GM18858 (cell line): ENCODE results near the gene PYHIN1.
"Not testable (repeated sequence)": the region's sequence is repeated elsewhere in the genome, so short reads cannot be mapped to it uniquely, and the experiment has no call there.

Experiments used
- ATAC-seq: cut with Tn5 transposase; IDR thresholded peaks from one replicate; pipeline ENCODE4 v1.9.1; 2021; ENCODE audit not compliant: unreplicated experiment

Gene PYHIN1

GRCh38 chr1:158978730-158979129, 47.4 kb downstream of the PYHIN1 start:
- ATAC-seq = no peak

GRCh38 chr1:158979229-158979628, 47.9 kb downstream of the PYHIN1 start:
- ATAC-seq = no peak

- no peak for ATAC-seq
Measured at GRCh38 chr1:158983235-158983634, 51.9 kb downstream of the PYHIN1 start.

GRCh38 chr1:158984386-158984785, 53.0 kb downstream of the PYHIN1 start:
- no peak for ATAC-seq

- ATAC-seq = no peak
Measured at GRCh38 chr1:158989424-158989823, 58.1 kb downstream of the PYHIN1 start.

GRCh38 chr1:158992787-158993312, 61.5 kb downstream of the PYHIN1 start:
- no peak for ATAC-seq

GRCh38 chr1:158996998-158997397, 65.6 kb downstream of the PYHIN1 start:
- no peak for ATAC-seq

GRCh38 chr1:158998037-158998780, 66.9 kb downstream of the PYHIN1 start:
- no peak for ATAC-seq

GRCh38 chr1:158998781-158999161, 67.4 kb downstream of the PYHIN1 start:
- no peak for ATAC-seq

GRCh38 chr1:158999316-159000069, 68.1 kb downstream of the PYHIN1 start:
- ATAC-seq = no peak

GRCh38 chr1:159000070-159000409, 68.7 kb downstream of the PYHIN1 start:
- ATAC-seq = no peak

GRCh38 chr1:159000625-159001024, 69.3 kb downstream of the PYHIN1 start:
- ATAC-seq = no peak

GRCh38 chr1:159005161-159005560, 73.8 kb downstream of the PYHIN1 start:
- no peak for ATAC-seq

GRCh38 chr1:159005676-159006075, 74.3 kb downstream of the PYHIN1 start:
- ATAC-seq = no peak

- ATAC-seq = not testable (repeated sequence)
Measured at GRCh38 chr1:159006210-159006807, 75.0 kb downstream of the PYHIN1 start.

- no peak for ATAC-seq
Measured at GRCh38 chr1:159007726-159008125, 76.4 kb downstream of the PYHIN1 start.

GRCh38 chr1:159008744-159009188, 77.4 kb downstream of the PYHIN1 start:
- ATAC-seq = peak; percentile 56

GRCh38 chr1:159009287-159009686, 77.9 kb downstream of the PYHIN1 start:
- ATAC-seq = no peak

- peak; percentile 59 for ATAC-seq
Measured at GRCh38 chr1:159009704-159010361, 78.5 kb downstream of the PYHIN1 start, which contains the start of gene IFI16. TSS of gene IFI16 (plus strand) at chr1:159009907. CDS start at chr1:159014681, 4,774 bp downstream.

- ATAC-seq = no peak
Measured at GRCh38 chr1:159010391-159010790, 79.0 kb downstream of the PYHIN1 start.

GRCh38 chr1:159011001-159011400, 79.6 kb downstream of the PYHIN1 start:
- ATAC-seq = not testable (repeated sequence)
